Measurements from ENCODE around the gene NHP2. TPM values are rescaled to one million over a fixed set of nuclear protein-coding genes. Genes with fewer than 3 reads are reported as not detected.

Gene NHP2
- total and polyA plus RNA-seq, 10 of the 15 experiments (the other 5 are each of a cell fraction or from before 2014, with no cell fraction given): 39.2 to 513 (median 198) TPM

- TF ChIP-seq HSF1 (IDR thresholded peaks at IDR 0.05; ENCODE audit: low read depth, low read length): no peak
- TF ChIP-seq TCF12 (IDR thresholded peaks at IDR 0.05; ENCODE audit: low read depth, low read length): peak; percentile 94
- no peak for TF ChIP-seq SUZ12 (IDR thresholded peaks at IDR 0.05; ENCODE audit: unreplicated experiment)
- no peak for TF ChIP-seq MEF2A (IDR thresholded peaks at IDR 0.05; ENCODE audit: insufficient read depth, low read depth, low read length)
- no peak for TF ChIP-seq PML (IDR thresholded peaks at IDR 0.05; ENCODE audit: low read length)
- no peak for TF ChIP-seq USF1 (IDR thresholded peaks at IDR 0.05; ENCODE audit: borderline replicate concordance, extremely low read length, insufficient read depth, low read depth, low read length)
- TF ChIP-seq SMC3 (IDR thresholded peaks at IDR 0.05; ENCODE audit: borderline replicate concordance, low read length): peak; percentile 39; the same call in 1 of the 2 replicates
- TF ChIP-seq SMARCA5 (IDR thresholded peaks at IDR 0.05): peak; percentile 50; the same call in 1 of the 2 replicates
- no peak for TF ChIP-seq MTA3 (IDR thresholded peaks at IDR 0.05; ENCODE audit: borderline replicate concordance, low read length)
- TF ChIP-seq ZBTB4 (CRISPR knock-in tag; IDR thresholded peaks at IDR 0.05): no peak
- no peak for TF ChIP-seq POLR2AphosphoS5 (IDR thresholded peaks at IDR 0.05; ENCODE audit: low read length)
- no peak for TF ChIP-seq SRF (IDR thresholded peaks at IDR 0.05; ENCODE audit: low read depth in 2 of 2, low read length in 2 of 2)
- TF ChIP-seq CBX3 (IDR thresholded peaks at IDR 0.05; ENCODE audit: borderline replicate concordance, low read depth): no peak
- no peak for TF ChIP-seq SKIL (IDR thresholded peaks at IDR 0.05; ENCODE audit: low read depth, poor library complexity, severe bottlenecking)
- TF ChIP-seq PAX5 (IDR thresholded peaks at IDR 0.05; ENCODE audit: borderline replicate concordance, low read depth, low read length): peak; percentile 85; the same call in 1 of the 2 replicates
- TF ChIP-seq RBBP5 (conservative IDR thresholded peaks at IDR 0.05): no peak
- peak; percentile 35; the same call in 1 of the 2 replicates for TF ChIP-seq RAD21 (IDR thresholded peaks at IDR 0.05; ENCODE audit: insufficient read depth, low read depth, low read length)
- no peak for TF ChIP-seq ZBTB33 (IDR thresholded peaks at IDR 0.05)
- TF ChIP-seq BMI1 (IDR thresholded peaks at IDR 0.05; ENCODE audit: borderline replicate concordance): no peak
Observed at GRCh38 chr5:178120607-178121357, 32.9 kb downstream of the NHP2 start (continued).
